Mammary epithelial cell (primary cell): ENCODE results near the gene CDC27.

Experiments
- CTCF ChIP-seq, 2 donors: IDR thresholded peaks in 1 of 2; conservative IDR thresholded peaks in 1 of 2; 2 replicates each; pipeline ENCODE4 v1.5.1; 2011 to 2012; ENCODE audit warnings: inconsistent platforms in 2 of 2, low read length in 2 of 2, mild to moderate bottlenecking in 2 of 2, control low read depth in 1 of 2, low read depth in 1 of 2; ENCODE audit not compliant: insufficient read depth in 1 of 2; ENCODE audit errors: extremely low read depth in 1 of 2
- EZH2 ChIP-seq: IDR thresholded peaks from 2 replicates; pipeline ENCODE4 v1.6.1; 2012; ENCODE audit warnings: low read length, inconsistent platforms, borderline replicate concordance

GRCh38 chr17:47180337-47180736 lies 8.8 kb downstream of the CDC27 start:
- TF ChIP-seq CTCF (conservative IDR thresholded peaks at IDR 0.05 in 1 of 2, IDR thresholded peaks at IDR 0.05 in 1 of 2; ENCODE audit: extremely low read depth in 1 of 2, insufficient read depth in 1 of 2, low read depth in 1 of 2, low read length in 2 of 2) (no peak), EZH2 (no peak)
